Measurements from ENCODE around the gene CNP. TPM values are rescaled to one million over a fixed set of nuclear protein-coding genes. Genes with fewer than 3 reads are reported as not detected.
A peak's percentile ranks its signal among the peaks of the same experiment; 100 is the strongest.

Gene CNP
- total RNA-seq, 1 donor from 2014 or later: 51.1 TPM

- DNase-seq (no peak), ATAC-seq (no peak)
- no peak overlapping the region for H3K4me3 ChIP-seq
- intact Hi-C loops (cut with DNase I): loop anchor here (10.0 kb wide), 1 partner anchor 153 kb away; the partner anchor contains the start of gene DHX58
- TF ChIP-seq CTCF (IDR thresholded peaks at IDR 0.05): no peak
- no peak overlapping the region for H3K27ac ChIP-seq
- peaks cover 9% of the 10 kb centered on the region for H3K4me1 ChIP-seq
- no peaks in the 10 kb centered on the region for H3K9me3 ChIP-seq
- H3K27me3 ChIP-seq: no peaks in the 10 kb centered on the region
- H3K36me3 ChIP-seq: no peaks in the 10 kb centered on the region
Observed at GRCh38 chr17:41962111-41962510, 4.5 kb upstream of the CNP start.

GRCh38 chr17:41962768-41963434 lies 3.7 kb upstream of the CNP start:
- H3K27ac ChIP-seq: no peak overlapping the region
- intact Hi-C loops (cut with DNase I): loop anchor here (10.0 kb wide), 1 partner anchor 152 kb away; the partner anchor contains the start of gene DHX58
- H3K4me3 ChIP-seq: no peak overlapping the region
- H3K27me3 ChIP-seq: no peaks in the 10 kb centered on the region
- ATAC-seq: peak; percentile 20
- H3K9me3 ChIP-seq: no peaks in the 10 kb centered on the region
- peak; percentile 82 for TF ChIP-seq CTCF (IDR thresholded peaks at IDR 0.05)
- H3K4me1 ChIP-seq: peaks cover 14% of the 10 kb centered on the region
- DNase-seq: peak; percentile 82
- H3K36me3 ChIP-seq: no peaks in the 10 kb centered on the region

- TF ChIP-seq CTCF (IDR thresholded peaks at IDR 0.05): no peak
- Histone ChIP-seq H3K36me3 (peaks cover 15% of the 10 kb centered on the region), H3K4me3 (peak overlapping the region; percentile 94), H3K27ac (peak overlapping the region; percentile 92), H3K9me3 (no peaks in the 10 kb centered on the region), H3K4me1 (peaks cover 16% of the 10 kb centered on the region), H3K27me3 (no peaks in the 10 kb centered on the region)
- DNase-seq (peak; percentile 87), ATAC-seq (peak; percentile 74)
- intact Hi-C loops (cut with DNase I): loop anchor here (10.0 kb wide), 1 partner anchor 149 kb away; the partner anchor contains the start of gene DHX58
Observed at GRCh38 chr17:41965694-41966462, 717 bp upstream of the CNP start.

- intact Hi-C loops (cut with DNase I): loop anchor here (10.0 kb wide), 1 partner anchor 147 kb away; the partner anchor contains the start of gene DHX58
- Histone ChIP-seq H3K27ac (peak overlapping the region; percentile 92), H3K9me3 (no peaks in the 10 kb centered on the region), H3K4me1 (peaks cover 16% of the 10 kb centered on the region), H3K27me3 (no peaks in the 10 kb centered on the region), H3K4me3 (peak overlapping the region; percentile 94), H3K36me3 (peaks cover 23% of the 10 kb centered on the region)
- no peak for TF ChIP-seq CTCF (IDR thresholded peaks at IDR 0.05)
- DNase-seq (no peak), ATAC-seq (no peak)
Observed at GRCh38 chr17:41967141-41967920, 736 bp downstream of the CNP start.

- peaks cover 30% of the 10 kb centered on the region for H3K36me3 ChIP-seq
Observed at GRCh38 chr17:41967921-41968578, 1.5 kb downstream of the CNP start.

More at GRCh38 chr17:41967921-41968578, 1.5 kb downstream of the CNP start:
- TF ChIP-seq CTCF (IDR thresholded peaks at IDR 0.05): no peak
- Histone ChIP-seq H3K4me1 (peaks cover 16% of the 10 kb centered on the region), H3K4me3 (peak overlapping the region; percentile 94), H3K27ac (peak overlapping the region; percentile 92), H3K9me3 (no peaks in the 10 kb centered on the region), H3K27me3 (no peaks in the 10 kb centered on the region)
- DNase-seq (no peak), ATAC-seq (no peak)
- intact Hi-C loops (cut with DNase I): loop anchor here (10.0 kb wide), 1 partner anchor 147 kb away; the partner anchor contains the start of gene DHX58

Measured in upper lobe of right lung (tissue), 1 donor.